GM18507 (cell line): ENCODE data around the gene DUS2.
A peak's percentile ranks its signal among the peaks of the same experiment; 100 is the strongest.
"Not testable (repeated sequence)": the region's sequence is repeated elsewhere in the genome, so short reads cannot be mapped to it uniquely, and the experiment has no call there.

Experiments
- DNase-seq: peaks from one replicate; pipeline ENCODE4 v3.0.0; 2011; ENCODE audit warnings: low read depth; ENCODE audit not compliant: insufficient read length; ENCODE audit errors: extremely low spot score
- FAIRE-seq: peaks from 2 replicates; lab custom pipeline; 2011; peaks lifted over from hg19 to GRCh38; lab: Jason Lieb, UNC

Gene DUS2

GRCh38 chr16:68022728-68023537, at the start of gene DUS2, which contains the start of gene DDX28:
Gene DUS2, plus strand, starts transcription at chr16:68023284. Its CDS starts 14,740 bp downstream, at chr16:68038024.
Gene DDX28, minus strand, starts transcription at chr16:68023232. Its CDS starts 30 bp downstream, at chr16:68023202.
- peak; percentile 82 for DNase-seq
- peak; percentile 70 for FAIRE-seq

GRCh38 chr16:67975321-67976105, 47.6 kb upstream of the DUS2 start:
- DNase-seq (no peak), FAIRE-seq (peak; percentile 59)

GRCh38 chr16:67976205-67976604, 46.9 kb upstream of the DUS2 start:
- DNase-seq (no peak), FAIRE-seq (no peak)

GRCh38 chr16:67977005-67977404, 46.1 kb upstream of the DUS2 start:
- DNase-seq (no peak), FAIRE-seq (no peak)

GRCh38 chr16:67977469-67978227, 45.4 kb upstream of the DUS2 start:
- DNase-seq: no peak
- FAIRE-seq: no peak

GRCh38 chr16:67979955-67980678, 43.0 kb upstream of the DUS2 start, which contains the start of gene DPEP3:
Gene DPEP3, minus strand, starts transcription at chr16:67980499. Its CDS starts 119 bp downstream, at chr16:67980380.
- no peak for FAIRE-seq
- DNase-seq: no peak

- FAIRE-seq: no peak
- DNase-seq: no peak
These were observed 40.9 kb upstream of the DUS2 start for GRCh38 chr16:67982011-67982696.

- no peak for FAIRE-seq
- no peak for DNase-seq
These were observed 36.1 kb upstream of the DUS2 start for GRCh38 chr16:67986949-67987348.

GRCh38 chr16:67987460-67988160, 35.5 kb upstream of the DUS2 start:
- FAIRE-seq (no peak), DNase-seq (no peak)

GRCh38 chr16:67988675-67989074, 34.4 kb upstream of the DUS2 start:
- DNase-seq: no peak
- no peak for FAIRE-seq

- DNase-seq: no peak
- FAIRE-seq: peak; percentile 58
These were observed 33.6 kb upstream of the DUS2 start for GRCh38 chr16:67989322-67990017.

- FAIRE-seq (no peak), DNase-seq (no peak)
These were observed 33.1 kb upstream of the DUS2 start for GRCh38 chr16:67990018-67990386.

- no peak for FAIRE-seq
- no peak for DNase-seq
These were observed 30.4 kb upstream of the DUS2 start for GRCh38 chr16:67992661-67993206.

GRCh38 chr16:67993207-67994039, 29.7 kb upstream of the DUS2 start:
- DNase-seq: peak; percentile 77
- FAIRE-seq: peak; percentile 75

- FAIRE-seq, DNase-seq: not testable (repeated sequence)
These were observed 29.1 kb upstream of the DUS2 start for GRCh38 chr16:67994040-67994408.

GRCh38 chr16:67995423-67995822, 27.7 kb upstream of the DUS2 start:
- FAIRE-seq (no peak), DNase-seq (no peak)
